Measurements from ENCODE around the gene TBX21. TPM values are rescaled to one million over a fixed set of nuclear protein-coding genes. Genes with fewer than 3 reads are reported as not detected.

TBX21 gene
- total and polyA plus RNA-seq, 2 of the 4 experiments (the other 2 are of a cell fraction): not detected

DNA sequence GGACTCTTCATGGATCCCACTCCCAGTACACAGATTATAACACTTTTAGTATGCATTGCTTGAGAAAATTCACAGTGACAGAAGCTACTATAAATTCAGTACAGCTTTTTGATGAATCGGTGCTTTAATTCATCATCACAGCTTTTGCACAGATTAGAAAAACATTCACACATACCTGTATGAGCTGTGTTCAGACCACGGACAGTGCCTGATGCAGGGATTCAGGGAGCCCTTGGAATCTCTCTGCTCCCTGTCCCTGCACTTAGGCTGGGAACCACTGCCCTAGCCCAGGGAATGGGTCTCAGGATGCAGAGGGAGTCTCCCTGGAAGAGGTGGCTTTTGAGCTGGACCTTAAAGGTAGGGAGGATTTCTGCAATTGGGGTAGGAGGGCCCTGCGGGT is 25.2 kb upstream of the TBX21 start:
- Histone ChIP-seq H3K79me1 (ENCODE audit: low read depth in 1 of 2, low read length in 2 of 2) (no peaks in the 10 kb centered on the region), H2BK120ac (ENCODE audit: low read depth, low read length) (no peak overlapping the region), H3K23ac (ENCODE audit: low read depth, low read length) (no peak overlapping the region), H4K5ac (ENCODE audit: low read depth, low read length) (no peak overlapping the region), H4K20me1 (ENCODE audit: insufficient read depth, low read length) (peaks cover 10% of the 10 kb centered on the region), H3K9me3 (ENCODE audit: control insufficient read depth, insufficient read depth, low read length) (no peaks in the 10 kb centered on the region), H2AK9ac (replicated peaks; ENCODE audit: low read depth, low read length, poor library complexity) (no peak overlapping the region), H2BK5ac (ENCODE audit: low read depth, low read length, poor library complexity, severe bottlenecking) (no peak overlapping the region), H2AFZ (replicated peaks; ENCODE audit: low read length, poor library complexity) (no peak overlapping the region), H2AK5ac (ENCODE audit: low read depth, low read length) (no peak overlapping the region), H3K4ac (ENCODE audit: low read depth, low read length) (no peak overlapping the region), H2BK15ac (ENCODE audit: low read depth, low read length) (no peak overlapping the region), H3K9me1 (ENCODE audit: insufficient read depth, low read length) (peaks cover 3% of the 10 kb centered on the region; the same call in 1 of the 2 replicates), H3K27me3 (ENCODE audit: control insufficient read depth, insufficient read depth, low read length) (peaks cover 10% of the 10 kb centered on the region), H3K4me1 (ENCODE audit: control insufficient read depth, insufficient read depth, low read length) (0 out of 2 replicates have a peak, but pooled peaks cover 1% of the 10 kb centered on the region), H3K4me2 (ENCODE audit: low read depth, low read length) (no peak overlapping the region), H3K27ac (ENCODE audit: insufficient read depth, low read length) (no peak overlapping the region), H4K91ac (ENCODE audit: insufficient read depth, low read depth, low read length) (no peak overlapping the region), H3K36me3 (ENCODE audit: control insufficient read depth, insufficient read depth, low read length) (peaks cover 15% of the 10 kb centered on the region; the same call in 1 of the 2 replicates), H4K8ac (ENCODE audit: low read depth in 2 of 2, low read length in 2 of 2) (no peak overlapping the region), H3K56ac (ENCODE audit: extremely low read depth, insufficient read depth, low read length) (no peak overlapping the region), H3K14ac (replicated peaks; ENCODE audit: low read depth, low read length) (no peak overlapping the region), H3K9ac (ENCODE audit: low read depth, low read length) (no peak overlapping the region), H3K4me3 (ENCODE audit: insufficient read depth, low read depth, low read length) (no peak overlapping the region), H2BK20ac (ENCODE audit: low read depth, low read length) (no peak overlapping the region), H3K18ac (ENCODE audit: low read depth, low read length) (no peak overlapping the region)
- WGBS, 2 experiments (ENCODE audit: extremely low coverage in 2 of 2, insufficient read length in 1 of 2): 100% methylated on average over 1 of the region's 3 CpGs; no CpG with 5 or more reads in 1 of the 2 experiments
- ATAC-seq (ENCODE audit: low read depth) (no peak), DNase-seq (no peak)
- TF ChIP-seq RFX5 (IDR thresholded peaks at IDR 0.05; ENCODE audit: low read depth, low read length) (no peak), RAD21 (IDR thresholded peaks at IDR 0.05; ENCODE audit: low read length) (no peak), FOS (IDR thresholded peaks at IDR 0.05; ENCODE audit: low read depth, low read length) (no peak), MXI1 (IDR thresholded peaks at IDR 0.05; ENCODE audit: borderline replicate concordance, low read depth, low read length) (no peak), CTCF (conservative IDR thresholded peaks at IDR 0.05; ENCODE audit: low read depth, low read length) (no peak), MAFK (IDR thresholded peaks at IDR 0.05; ENCODE audit: low read depth, low read length) (no peak), CHD1 (IDR thresholded peaks at IDR 0.05; ENCODE audit: low read depth, low read length) (no peak), BHLHE40 (IDR thresholded peaks at IDR 0.05; ENCODE audit: low read depth, low read length) (no peak), CEBPB (IDR thresholded peaks at IDR 0.05; ENCODE audit: low read depth, low read length) (no peak), MAZ (IDR thresholded peaks at IDR 0.05; ENCODE audit: borderline replicate concordance, low read depth, low read length) (no peak)
- in situ Hi-C loops (cut with MboI; ENCODE audit: low sequenced_read_pairs) (no loop called here), dilution Hi-C loops (cut with HindIII; ENCODE audit: low sequenced_read_pairs, unreplicated experiment) (no loop called here), intact Hi-C loops (cut with micrococcal nuclease) (no loop called here)
- BruUV-seq (replicated peaks): no TSS peak
- ChIA-PET CTCF (interaction anchor here (1.0 kb wide), 1 partner anchor 9 kb away, joined by 3 read pairs; no protein-coding TSS in a partner anchor), POLR2A (ENCODE audit: unreplicated experiment) (no interaction called here)

All from IMR-90 (cell line).